ENCODE data around the gene KRT14. TPM values are rescaled to one million over a fixed set of nuclear protein-coding genes. Genes with fewer than 3 reads are reported as not detected.
A peak's percentile ranks its signal among the peaks of the same experiment; 100 is the strongest.

The KRT14 gene
- total RNA-seq (not detected in 2 replicates), polyA plus RNA-seq (0.62 and 0.94 TPM in 2 replicates), polyA minus RNA-seq (ENCODE audit: low replicate concordance) (0.33 TPM in 1 of 2 replicates, not detected in the other)
- polyA plus RNA-seq (2012), result 0.14 and 0.15 TPM in 2 replicates

GRCh38 chr17:41586863-41587495, at the start of gene KRT14:
Gene KRT14, minus strand, starts transcription at chr17:41586895. Its CDS starts 61 bp downstream, at chr17:41586834.
- Histone ChIP-seq H3K4me2 (ENCODE audit: extremely low read depth, insufficient read depth, low read length) (no peak within 1 kb of the TSS), H3K27me3 (ENCODE audit: control insufficient read depth, insufficient read depth, low read length) (no peaks in the 10 kb centered on the region), H4K20me1 (ENCODE audit: control insufficient read depth, extremely low read depth, insufficient read depth, low read length) (no peaks in the 10 kb centered on the region), H2AFZ (ENCODE audit: low read length) (no peak within 1 kb of the TSS), H3K9ac (ENCODE audit: insufficient read depth, low read length) (no peak within 1 kb of the TSS), H3K79me2 (ENCODE audit: control insufficient read depth, insufficient read depth, low read length) (no peaks in the 10 kb centered on the region), H3K4me3 (replicated peaks in 1 of 4; ENCODE audit: control extremely low read depth in 1 of 4, insufficient read depth in 1 of 4, low read depth in 3 of 4, low read length in 4 of 4) (no peak within 1 kb of the TSS), H3K4me1 (ENCODE audit: control insufficient read depth, extremely low read depth, insufficient read depth, low read length) (no peaks in the 10 kb centered on the region), H3K36me3 (ENCODE audit: control insufficient read depth, insufficient read depth, low read length) (no peaks in the 10 kb centered on the region), H3K27ac (ENCODE audit: insufficient read depth, low read length) (no peak within 1 kb of the TSS), H3K9me3 (ENCODE audit: control insufficient read depth, insufficient read depth, low read depth, low read length) (no peaks in the 10 kb centered on the region)
- DNase-seq (ENCODE audit: low read depth in 2 of 2), result peak in 1 of 2 donors; percentile 3
- TF ChIP-seq CTCF (conservative IDR thresholded peaks at IDR 0.05 in 1 of 2, IDR thresholded peaks at IDR 0.05 in 1 of 2; ENCODE audit: low read depth in 1 of 2, low read length in 2 of 2) (no peak), EZH2 (IDR thresholded peaks at IDR 0.05; ENCODE audit: low read length, missing control alignments) (no peak)

- no peaks in the 10 kb centered on the region for H3K9me3 ChIP-seq (ENCODE audit: control insufficient read depth, insufficient read depth, low read depth, low read length)
- H3K9ac ChIP-seq (ENCODE audit: insufficient read depth, low read length), result no peak overlapping the region
- TF ChIP-seq CTCF (conservative IDR thresholded peaks at IDR 0.05 in 1 of 2, IDR thresholded peaks at IDR 0.05 in 1 of 2; ENCODE audit: low read depth in 1 of 2, low read length in 2 of 2) (no peak), EZH2 (IDR thresholded peaks at IDR 0.05; ENCODE audit: low read length, missing control alignments) (no peak)
- no peak overlapping the region for H3K4me3 ChIP-seq (replicated peaks in 1 of 4; ENCODE audit: control extremely low read depth in 1 of 4, insufficient read depth in 1 of 4, low read depth in 3 of 4, low read length in 4 of 4)
- no peaks in the 10 kb centered on the region for H3K4me1 ChIP-seq (ENCODE audit: control insufficient read depth, extremely low read depth, insufficient read depth, low read length)
- H3K27ac ChIP-seq (ENCODE audit: insufficient read depth, low read length), result no peak overlapping the region
- no peak for DNase-seq (ENCODE audit: low read depth in 2 of 2)
- no peaks in the 10 kb centered on the region for H3K79me2 ChIP-seq (ENCODE audit: control insufficient read depth, insufficient read depth, low read length)
- no peaks in the 10 kb centered on the region for H3K36me3 ChIP-seq (ENCODE audit: control insufficient read depth, insufficient read depth, low read length)
- peak overlapping the region; percentile 25 for H3K4me2 ChIP-seq (ENCODE audit: extremely low read depth, insufficient read depth, low read length)
- H4K20me1 ChIP-seq (ENCODE audit: control insufficient read depth, extremely low read depth, insufficient read depth, low read length), result no peaks in the 10 kb centered on the region
- peak overlapping the region; percentile 73 for H2AFZ ChIP-seq (ENCODE audit: low read length)
- peaks cover 4% of the 10 kb centered on the region for H3K27me3 ChIP-seq (ENCODE audit: control insufficient read depth, insufficient read depth, low read length)
Observed at GRCh38 chr17:41635121-41636097, 48.7 kb upstream of the KRT14 start.

GRCh38 chr17:41634639-41635038, 47.9 kb upstream of the KRT14 start:
- no peak for DNase-seq (ENCODE audit: low read depth in 2 of 2)
- no peaks in the 10 kb centered on the region for H3K79me2 ChIP-seq (ENCODE audit: control insufficient read depth, insufficient read depth, low read length)
- no peak for TF ChIP-seq CTCF (conservative IDR thresholded peaks at IDR 0.05 in 1 of 2, IDR thresholded peaks at IDR 0.05 in 1 of 2; ENCODE audit: low read depth in 1 of 2, low read length in 2 of 2)
- no peak for TF ChIP-seq EZH2 (IDR thresholded peaks at IDR 0.05; ENCODE audit: low read length, missing control alignments)
- H3K4me2 ChIP-seq (ENCODE audit: extremely low read depth, insufficient read depth, low read length), result no peak overlapping the region
- no peaks in the 10 kb centered on the region for H4K20me1 ChIP-seq (ENCODE audit: control insufficient read depth, extremely low read depth, insufficient read depth, low read length)
- H2AFZ ChIP-seq (ENCODE audit: low read length), result peak overlapping the region; percentile 73
- no peaks in the 10 kb centered on the region for H3K9me3 ChIP-seq (ENCODE audit: control insufficient read depth, insufficient read depth, low read depth, low read length)
- H3K4me3 ChIP-seq (replicated peaks in 1 of 4; ENCODE audit: control extremely low read depth in 1 of 4, insufficient read depth in 1 of 4, low read depth in 3 of 4, low read length in 4 of 4), result no peak overlapping the region
- peaks cover 4% of the 10 kb centered on the region for H3K27me3 ChIP-seq (ENCODE audit: control insufficient read depth, insufficient read depth, low read length)
- H3K9ac ChIP-seq (ENCODE audit: insufficient read depth, low read length), result no peak overlapping the region
- H3K36me3 ChIP-seq (ENCODE audit: control insufficient read depth, insufficient read depth, low read length), result no peaks in the 10 kb centered on the region
- H3K27ac ChIP-seq (ENCODE audit: insufficient read depth, low read length), result no peak overlapping the region
- H3K4me1 ChIP-seq (ENCODE audit: control insufficient read depth, extremely low read depth, insufficient read depth, low read length), result no peaks in the 10 kb centered on the region

Data from fibroblast of lung (primary cell).